Measurements from ENCODE around the gene PKIB.

PKIB gene

GRCh38 chr6:122645256-122645655 lies 35.1 kb downstream of the PKIB start:
- H3K9me3 ChIP-seq (ENCODE audit: insufficient read depth, low read length, severe bottlenecking): no peaks in the 10 kb centered on the region
- no peak for DNase-seq
- no peak for TF ChIP-seq CTCF (IDR thresholded peaks at IDR 0.05; ENCODE audit: borderline replicate concordance, extremely low read depth, low read length, poor library complexity, severe bottlenecking)
- TF ChIP-seq EZH2 (IDR thresholded peaks at IDR 0.05; ENCODE audit: borderline replicate concordance, low read depth, low read length, severe bottlenecking): no peak
- no peaks in the 10 kb centered on the region for H3K27me3 ChIP-seq (ENCODE audit: insufficient read depth, low read length, poor library complexity)
- H3K27ac ChIP-seq (ENCODE audit: low read length): no peak overlapping the region
- H3K4me2 ChIP-seq (ENCODE audit: insufficient read depth, low read length): no peak overlapping the region
- H2AFZ ChIP-seq (ENCODE audit: low read depth, low read length): no peak overlapping the region
- no peaks in the 10 kb centered on the region for H3K79me2 ChIP-seq (ENCODE audit: insufficient read depth, low read length)
- no peaks in the 10 kb centered on the region for H3K4me1 ChIP-seq (ENCODE audit: insufficient read depth, low read length)
- H3K36me3 ChIP-seq (ENCODE audit: insufficient read depth, low read length): no peaks in the 10 kb centered on the region
- no peak overlapping the region for H3K9ac ChIP-seq (ENCODE audit: low read depth, low read length)
- no peak for ATAC-seq (ENCODE audit: insufficient read depth, low read depth)
- H3K4me3 ChIP-seq (ENCODE audit: low read depth in 1 of 2, low read length in 2 of 2): no peak overlapping the region
- no peaks in the 10 kb centered on the region for H4K20me1 ChIP-seq (ENCODE audit: insufficient read depth, low read length)

GRCh38 chr6:122647765-122648164 lies 37.6 kb downstream of the PKIB start:
- H3K27me3 ChIP-seq (ENCODE audit: insufficient read depth, low read length, poor library complexity): no peaks in the 10 kb centered on the region
- ATAC-seq (ENCODE audit: insufficient read depth, low read depth): no peak
- H2AFZ ChIP-seq (ENCODE audit: low read depth, low read length): no peak overlapping the region
- H4K20me1 ChIP-seq (ENCODE audit: insufficient read depth, low read length): no peaks in the 10 kb centered on the region
- no peaks in the 10 kb centered on the region for H3K9me3 ChIP-seq (ENCODE audit: insufficient read depth, low read length, severe bottlenecking)
- H3K27ac ChIP-seq (ENCODE audit: low read length): no peak overlapping the region
- H3K36me3 ChIP-seq (ENCODE audit: insufficient read depth, low read length): no peaks in the 10 kb centered on the region
- no peak overlapping the region for H3K4me2 ChIP-seq (ENCODE audit: insufficient read depth, low read length)
- H3K4me1 ChIP-seq (ENCODE audit: insufficient read depth, low read length): no peaks in the 10 kb centered on the region
- no peak for TF ChIP-seq CTCF (IDR thresholded peaks at IDR 0.05; ENCODE audit: borderline replicate concordance, extremely low read depth, low read length, poor library complexity, severe bottlenecking)
- no peak for TF ChIP-seq EZH2 (IDR thresholded peaks at IDR 0.05; ENCODE audit: borderline replicate concordance, low read depth, low read length, severe bottlenecking)
- no peak overlapping the region for H3K4me3 ChIP-seq (ENCODE audit: low read depth in 1 of 2, low read length in 2 of 2)
- H3K9ac ChIP-seq (ENCODE audit: low read depth, low read length): no peak overlapping the region
- no peak for DNase-seq
- H3K79me2 ChIP-seq (ENCODE audit: insufficient read depth, low read length): no peaks in the 10 kb centered on the region

GRCh38 chr6:122648726-122649125 lies 38.5 kb downstream of the PKIB start:
- Histone ChIP-seq H2AFZ (ENCODE audit: low read depth, low read length) (no peak overlapping the region), H3K27me3 (ENCODE audit: insufficient read depth, low read length, poor library complexity) (no peaks in the 10 kb centered on the region), H3K4me1 (ENCODE audit: insufficient read depth, low read length) (no peaks in the 10 kb centered on the region), H3K9ac (ENCODE audit: low read depth, low read length) (no peak overlapping the region), H3K27ac (ENCODE audit: low read length) (no peak overlapping the region), H3K4me3 (ENCODE audit: low read depth in 1 of 2, low read length in 2 of 2) (no peak overlapping the region), H3K4me2 (ENCODE audit: insufficient read depth, low read length) (no peak overlapping the region), H3K36me3 (ENCODE audit: insufficient read depth, low read length) (no peaks in the 10 kb centered on the region), H4K20me1 (ENCODE audit: insufficient read depth, low read length) (no peaks in the 10 kb centered on the region), H3K79me2 (ENCODE audit: insufficient read depth, low read length) (no peaks in the 10 kb centered on the region), H3K9me3 (ENCODE audit: insufficient read depth, low read length, severe bottlenecking) (no peaks in the 10 kb centered on the region)
- TF ChIP-seq CTCF (IDR thresholded peaks at IDR 0.05; ENCODE audit: borderline replicate concordance, extremely low read depth, low read length, poor library complexity, severe bottlenecking) (no peak), EZH2 (IDR thresholded peaks at IDR 0.05; ENCODE audit: borderline replicate concordance, low read depth, low read length, severe bottlenecking) (no peak)
- no peak for ATAC-seq (ENCODE audit: insufficient read depth, low read depth)
- DNase-seq: no peak

GRCh38 chr6:122649701-122650100 lies 39.5 kb downstream of the PKIB start:
- no peak for DNase-seq
- Histone ChIP-seq H3K27ac (ENCODE audit: low read length) (no peak overlapping the region), H3K9ac (ENCODE audit: low read depth, low read length) (no peak overlapping the region), H2AFZ (ENCODE audit: low read depth, low read length) (no peak overlapping the region), H3K36me3 (ENCODE audit: insufficient read depth, low read length) (no peaks in the 10 kb centered on the region), H3K4me1 (ENCODE audit: insufficient read depth, low read length) (no peaks in the 10 kb centered on the region), H3K4me3 (ENCODE audit: low read depth in 1 of 2, low read length in 2 of 2) (no peak overlapping the region), H3K9me3 (ENCODE audit: insufficient read depth, low read length, severe bottlenecking) (no peaks in the 10 kb centered on the region), H4K20me1 (ENCODE audit: insufficient read depth, low read length) (no peaks in the 10 kb centered on the region), H3K79me2 (ENCODE audit: insufficient read depth, low read length) (no peaks in the 10 kb centered on the region), H3K27me3 (ENCODE audit: insufficient read depth, low read length, poor library complexity) (no peaks in the 10 kb centered on the region), H3K4me2 (ENCODE audit: insufficient read depth, low read length) (no peak overlapping the region)
- TF ChIP-seq CTCF (IDR thresholded peaks at IDR 0.05; ENCODE audit: borderline replicate concordance, extremely low read depth, low read length, poor library complexity, severe bottlenecking) (no peak), EZH2 (IDR thresholded peaks at IDR 0.05; ENCODE audit: borderline replicate concordance, low read depth, low read length, severe bottlenecking) (no peak)
- no peak for ATAC-seq (ENCODE audit: insufficient read depth, low read depth)

Data from DND-41 (cell line).